H1 (cell line): ENCODE results near the gene ADAMTS20. TPM values are rescaled to one million over a fixed set of nuclear protein-coding genes. Genes with fewer than 3 reads are reported as not detected.

Experiments
- CTCF ChIA-PET: fragments of 300-600 bp; sonication (Branson Sonifier 250); formaldehyde crosslinking; loops from one replicate; lab custom pipeline; 2021; ENCODE audit not compliant: partially characterized antibody; lab: Charles Lee
- POLR2A ChIA-PET: fragments of 300-600 bp; sonication (Branson Sonifier 250); formaldehyde crosslinking; loops from one replicate; lab custom pipeline; 2021; ENCODE audit warnings: inconsistent platforms; ENCODE audit not compliant: partially characterized antibody; lab: Charles Lee
- DNase-seq, 2 experiments: peaks; one replicate each; pipeline versions ENCODE4 v3.0.0 to v3.0.0-alpha.2; 2010 to 2022; ENCODE audit warnings: low spot score in 2 of 2, low read depth in 1 of 2, mixed read lengths in 1 of 2
- FAIRE-seq: peaks from 2 replicates; lab custom pipeline; 2011; peaks lifted over from hg19 to GRCh38; lab: Jason Lieb, UNC
- H2AFZ ChIP-seq: 2 replicates; pipeline ENCODE4 v1.8.1; 2012; ENCODE audit warnings: low read length, inconsistent platforms
- H2AK5ac ChIP-seq: 2 replicates; pipeline ENCODE4 v1.6.1; 2013; ENCODE audit warnings: low read depth, low read length
- H2BK120ac ChIP-seq: replicated peaks from 2 replicates; pipeline ENCODE3; 2013; ENCODE audit warnings: low read depth, low read length, inconsistent platforms
- H2BK12ac ChIP-seq: 2 replicates; pipeline ENCODE4 v1.6.1; 2013; ENCODE audit warnings: low read depth, low read length
- H2BK15ac ChIP-seq: 2 replicates; pipeline ENCODE4 v1.6.1; 2013; ENCODE audit warnings: low read length
- H2BK20ac ChIP-seq: 2 replicates; pipeline ENCODE4 v1.6.1; 2013; ENCODE audit warnings: low read length
- H2BK5ac ChIP-seq: 2 replicates; pipeline ENCODE4 v1.6.1; 2013; ENCODE audit warnings: low read depth, low read length
- H3K14ac ChIP-seq: 2 replicates; pipeline ENCODE4 v1.6.1; 2013; ENCODE audit warnings: inconsistent platforms; ENCODE audit not compliant: insufficient read length
- H3K18ac ChIP-seq: 2 replicates; pipeline ENCODE4 v1.6.1; 2013; ENCODE audit warnings: low read length; ENCODE audit errors: extremely low read depth
- H3K23ac ChIP-seq: 2 replicates; pipeline ENCODE4 v1.6.1; 2013; ENCODE audit warnings: inconsistent platforms; ENCODE audit not compliant: insufficient read length
- H3K23me2 ChIP-seq: 2 replicates; pipeline ENCODE4 v1.6.1; 2013; ENCODE audit warnings: low read depth, low read length
- H3K27ac ChIP-seq: 2 replicates; pipeline ENCODE4 v1.6.1; 2011; ENCODE audit warnings: low read depth, low read length, inconsistent platforms
- H3K27me3 ChIP-seq, 4 experiments: replicated peaks in 1 of 4; 1 replicate in 1 of 4; 2 replicates in 3 of 4; pipeline versions ENCODE4 v1.6.1 to v1.8.1; 2011 to 2013; ENCODE audit warnings: low read length in 3 of 4, mild to moderate bottlenecking in 3 of 4, inconsistent platforms in 2 of 4, mixed read lengths in 2 of 4, moderate library complexity in 1 of 4; ENCODE audit not compliant: control insufficient read depth in 3 of 4, insufficient read depth in 3 of 4; ENCODE audit errors: extremely low read depth in 1 of 4
- H3K36me3 ChIP-seq, 4 experiments: 2 replicates each; pipeline versions ENCODE4 v1.6.1 to v1.8.1; 2011 to 2013; ENCODE audit warnings: mild to moderate bottlenecking in 4 of 4, low read length in 3 of 4, moderate library complexity in 2 of 4, control low read depth in 1 of 4, inconsistent platforms in 1 of 4; ENCODE audit not compliant: insufficient read depth in 4 of 4, control insufficient read depth in 2 of 4
- H3K4ac ChIP-seq: replicated peaks from 2 replicates; pipeline ENCODE3; 2013; ENCODE audit warnings: low read length, low read depth, mixed read lengths, inconsistent platforms; ENCODE audit not compliant: insufficient read length
- H3K4me1 ChIP-seq, 4 experiments: replicated peaks in 1 of 4; 1 replicate in 1 of 4; 2 replicates in 3 of 4; pipeline versions ENCODE4 v1.6.1 to v1.8.1; 2011 to 2013; ENCODE audit warnings: low read length in 3 of 4, inconsistent platforms in 2 of 4, mixed read lengths in 1 of 4; ENCODE audit not compliant: insufficient read depth in 4 of 4, control insufficient read depth in 3 of 4
- H3K4me2 ChIP-seq, 2 experiments: 2 replicates each; pipeline versions ENCODE4 v1.6.1 to v1.8.1; 2011 to 2013; ENCODE audit warnings: low read depth in 2 of 2, low read length in 2 of 2, control low read depth in 1 of 2, inconsistent platforms in 1 of 2, mild to moderate bottlenecking in 1 of 2; ENCODE audit not compliant: insufficient read depth in 1 of 2
- H3K4me3 ChIP-seq, 4 experiments: fragments of 200-600, 300-600 bp in 1 of 4; sonication (generic), shearing (Covaris generic), sonication (Bioruptor Twin) in 1 of 4; 2 replicates each; pipeline versions ENCODE4 v1.5.1 to v1.8.1; 2011 to 2016; ENCODE audit warnings: low read length in 4 of 4, low read depth in 3 of 4, control low read depth in 2 of 4, inconsistent platforms in 2 of 4, mild to moderate bottlenecking in 2 of 4, mixed read lengths in 1 of 4, moderate library complexity in 1 of 4; ENCODE audit not compliant: insufficient read depth in 2 of 4; ENCODE audit errors: extremely low read depth in 1 of 4
- H3K56ac ChIP-seq: replicated peaks from 2 replicates; pipeline ENCODE3; 2013; ENCODE audit warnings: low read depth, mild to moderate bottlenecking, mixed read lengths, low read length, inconsistent platforms; ENCODE audit not compliant: insufficient read length
- H3K79me1 ChIP-seq: 2 replicates; pipeline ENCODE4 v1.6.1; 2013; ENCODE audit warnings: low read depth, low read length, control low read depth
- H3K79me2 ChIP-seq, 2 experiments: 2 replicates each; pipeline versions ENCODE4 v1.6.1 to v1.8.1; 2012 to 2013; ENCODE audit warnings: low read length in 2 of 2, mild to moderate bottlenecking in 2 of 2, inconsistent platforms in 1 of 2; ENCODE audit not compliant: insufficient read depth in 2 of 2, control insufficient read depth in 1 of 2
- H3K9ac ChIP-seq, 4 experiments: replicated peaks in 1 of 4; 1 replicate in 1 of 4; 2 replicates in 3 of 4; pipeline versions ENCODE4 v1.6.1 to v1.8.1; 2011 to 2013; ENCODE audit warnings: low read depth in 3 of 4, low read length in 3 of 4, control low read depth in 2 of 4, mild to moderate bottlenecking in 2 of 4, moderate library complexity in 2 of 4, inconsistent platforms in 1 of 4; ENCODE audit errors: extremely low read depth in 1 of 4
- H3K9me3 ChIP-seq, 2 experiments: 2 replicates each; pipeline versions ENCODE4 v1.6.1 to v1.8.1; 2012 to 2013; ENCODE audit warnings: mild to moderate bottlenecking in 2 of 2, moderate library complexity in 2 of 2, control low read depth in 1 of 2, inconsistent platforms in 1 of 2, low read depth in 1 of 2, low read length in 1 of 2, mixed read lengths in 1 of 2; ENCODE audit not compliant: insufficient read depth in 2 of 2
- H4K20me1 ChIP-seq, 2 experiments: replicated peaks in 1 of 2; 2 replicates each; pipeline versions ENCODE3 to v1.8.1; 2011 to 2013; ENCODE audit warnings: inconsistent platforms in 2 of 2, low read length in 2 of 2, mild to moderate bottlenecking in 1 of 2; ENCODE audit not compliant: insufficient read depth in 2 of 2, control insufficient read depth in 1 of 2
- H4K5ac ChIP-seq: 2 replicates; pipeline ENCODE4 v1.6.1; 2013; ENCODE audit warnings: low read length, low read depth, mixed read lengths, inconsistent platforms; ENCODE audit not compliant: insufficient read length
- H4K8ac ChIP-seq: 2 replicates; pipeline ENCODE4 v1.8.0; 2013; ENCODE audit warnings: mild to moderate bottlenecking, moderate library complexity, low read length, inconsistent platforms; ENCODE audit not compliant: insufficient read depth; ENCODE audit errors: extremely low read depth
- H4K91ac ChIP-seq: replicated peaks from 2 replicates; pipeline ENCODE3; 2013; ENCODE audit warnings: low read length, mixed read lengths, inconsistent platforms; ENCODE audit not compliant: insufficient read length
- BCL11A ChIP-seq, 2 experiments: IDR thresholded peaks; one replicate each; pipeline ENCODE4 v1.6.1; 2011; ENCODE audit warnings: low read depth in 2 of 2, low read length in 2 of 2, mild to moderate bottlenecking in 2 of 2
- CEBPB ChIP-seq: IDR thresholded peaks from 2 replicates; pipeline ENCODE4 v1.6.1; 2012; ENCODE audit warnings: low read depth, low read length
- EP300 ChIP-seq, 2 experiments: IDR thresholded peaks; 1 replicate in 1 of 2; 2 replicates in 1 of 2; pipeline ENCODE4 v1.6.1; 2011 to 2012; ENCODE audit warnings: low read depth in 2 of 2, low read length in 2 of 2, mild to moderate bottlenecking in 2 of 2, borderline replicate concordance in 1 of 2, inconsistent platforms in 1 of 2, moderate library complexity in 1 of 2
- GABPA ChIP-seq: IDR thresholded peaks from 2 replicates; pipeline ENCODE4 v1.6.1; 2011; ENCODE audit warnings: mild to moderate bottlenecking, low read length, moderate library complexity, borderline replicate concordance; ENCODE audit not compliant: insufficient read depth
- POLR2AphosphoS5 ChIP-seq: IDR thresholded peaks from 2 replicates; pipeline ENCODE4 v1.6.1; 2011; ENCODE audit warnings: low read depth, low read length
- RFX5 ChIP-seq: IDR thresholded peaks from 2 replicates; pipeline ENCODE4 v1.6.1; 2011; ENCODE audit warnings: low read depth, low read length, improper control_type of control experiment, borderline replicate concordance
- SAP30 ChIP-seq: fragments of 300-600 bp; sonication (generic); IDR thresholded peaks from 2 replicates; pipeline ENCODE4 v1.7.1; 2012; ENCODE audit warnings: low read length, moderate library complexity, mild to moderate bottlenecking, inconsistent platforms; ENCODE audit not compliant: insufficient read depth, insufficient replicate concordance
- WGBS, 2 experiments: shearing (Covaris generic) in 1 of 2; methylation state at CpG; one replicate each; pipeline versions ENCODE4 v1.1.6 to v1.1.7; 2013 to 2015; ENCODE audit warnings: low lambda C conversion rate in 2 of 2, mixed read lengths in 2 of 2, inconsistent platforms in 1 of 2, low coverage in 1 of 2, missing lambda C conversion rate in 1 of 2; ENCODE audit not compliant: insufficient replicate concordance in 2 of 2, insufficient coverage in 1 of 2, insufficient read length in 1 of 2; ENCODE audit errors: extremely low coverage in 1 of 2, missing lambda C conversion rate in 1 of 2; 5-methylcytosine and 5-hydroxymethylcytosine counted together
- polyA plus RNA-seq, 7 experiments: library from polyadenylated mRNA; depleted of rRNA in 3 of 7; stranded (reverse) in 5 of 7; unstranded in 2 of 7; fragments of >200 nt in 5 of 7; fragments of 200-250 nt in 2 of 7; gene quantifications; 1 replicate in 5 of 7; 2 replicates in 1 of 7; 4 replicates in 1 of 7; pipeline versions ENCODE4 v1.2.1 to v1.2.3, GENCODE V29; 2011 to 2013; ENCODE audit warnings: missing spikeins in 2 of 7, mixed read lengths in 2 of 7
- total RNA-seq: library from RNA; stranded (reverse); fragmentation: NEBNext Ultra II Directional; extraction: Animal tissue kit (Norgen Biotek cat#: 25700); gene quantifications from 2 replicates; pipeline ENCODE4 v1.2.1, GENCODE V29; 2021
- TF ChIP-seq, protein P1 (sequence below): IDR thresholded peaks from 2 replicates; pipeline ENCODE4 v1.6.1; 2012; ENCODE audit warnings: low read length, inconsistent platforms
- TF ChIP-seq, protein P2 (sequence below): IDR thresholded peaks from 2 replicates; pipeline ENCODE4 v1.6.1; 2012; ENCODE audit warnings: inconsistent platforms

Gene ADAMTS20
- total and polyA plus RNA-seq, 2 of the 8 experiments (the other 6 are each of a cell fraction or from before 2014, with no cell fraction given), result 2.9 to 5.1 TPM

DNA sequence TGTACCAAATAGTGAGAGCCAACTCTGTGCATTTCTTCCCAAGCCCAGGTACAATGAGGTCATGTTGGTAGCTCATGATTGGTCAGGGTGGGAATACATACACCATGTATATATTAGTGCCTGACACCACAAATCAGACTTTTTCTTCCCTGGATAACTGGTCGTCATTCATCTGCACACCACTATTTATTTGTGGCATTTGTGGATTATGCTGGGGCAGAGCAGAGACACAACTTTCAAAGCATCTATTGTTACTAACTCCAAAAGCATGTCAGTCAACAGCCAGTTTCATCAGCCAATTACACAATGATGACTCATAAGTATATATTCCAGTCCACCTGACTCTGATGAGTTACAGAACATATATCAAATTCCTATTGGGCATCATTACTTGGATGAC, 181.7 kb downstream of the ADAMTS20 start:
- Histone ChIP-seq H3K9ac (no peak overlapping the region), H3K27me3 (no peaks in the 10 kb centered on the region), H3K23ac (no peak overlapping the region), H3K4me3 (no peak overlapping the region), H4K5ac (no peak overlapping the region), H3K14ac (no peak overlapping the region), H3K4me1 (no peaks in the 10 kb centered on the region), H4K8ac (no peak overlapping the region), H3K4me2 (no peak overlapping the region), H2BK12ac (no peak overlapping the region), H2BK120ac (no peak overlapping the region), H3K27ac (no peak overlapping the region), H3K23me2 (no peaks in the 10 kb centered on the region; the same call in 1 of the 2 replicates), H2AFZ (no peak overlapping the region), H4K91ac (no peak overlapping the region), H3K4ac (no peak overlapping the region), H2BK15ac (no peak overlapping the region), H2BK20ac (no peak overlapping the region), H3K56ac (no peak overlapping the region), H2AK5ac (no peak overlapping the region), H3K18ac (no peak overlapping the region), H3K9me3 (no peaks in the 10 kb centered on the region), H3K36me3 (no peaks in the 10 kb centered on the region), H2BK5ac (no peak overlapping the region), H3K79me2 (no peaks in the 10 kb centered on the region), H3K79me1 (no peaks in the 10 kb centered on the region), H4K20me1 (no peaks in the 10 kb centered on the region)
- DNase-seq, result no peak
- WGBS, 2 experiments, result 79% methylated on average over 1 of the region's 1 CpG; no CpG with 5 or more reads in 1 of the 2 experiments
- FAIRE-seq, result no peak
- ChIA-PET CTCF (no interaction called here), POLR2A (no interaction called here)
- TF ChIP-seq BCL11A (IDR thresholded peaks at IDR 0.05; ENCODE audit: low read depth in 2 of 2, low read length in 2 of 2) (no peak), EP300 (IDR thresholded peaks at IDR 0.05; ENCODE audit: borderline replicate concordance in 1 of 2, low read depth in 2 of 2, low read length in 2 of 2) (no peak), CEBPB (no peak), SAP30 (no peak), GABPA (no peak), RFX5 (no peak), POLR2AphosphoS5 (no peak)
- TF ChIP-seq, protein P1, sequence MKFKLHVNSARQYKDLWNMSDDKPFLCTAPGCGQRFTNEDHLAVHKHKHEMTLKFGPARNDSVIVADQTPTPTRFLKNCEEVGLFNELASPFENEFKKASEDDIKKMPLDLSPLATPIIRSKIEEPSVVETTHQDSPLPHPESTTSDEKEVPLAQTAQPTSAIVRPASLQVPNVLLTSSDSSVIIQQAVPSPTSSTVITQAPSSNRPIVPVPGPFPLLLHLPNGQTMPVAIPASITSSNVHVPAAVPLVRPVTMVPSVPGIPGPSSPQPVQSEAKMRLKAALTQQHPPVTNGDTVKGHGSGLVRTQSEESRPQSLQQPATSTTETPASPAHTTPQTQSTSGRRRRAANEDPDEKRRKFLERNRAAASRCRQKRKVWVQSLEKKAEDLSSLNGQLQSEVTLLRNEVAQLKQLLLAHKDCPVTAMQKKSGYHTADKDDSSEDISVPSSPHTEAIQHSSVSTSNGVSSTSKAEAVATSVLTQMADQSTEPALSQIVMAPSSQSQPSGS, result no peak
- TF ChIP-seq, protein P2, sequence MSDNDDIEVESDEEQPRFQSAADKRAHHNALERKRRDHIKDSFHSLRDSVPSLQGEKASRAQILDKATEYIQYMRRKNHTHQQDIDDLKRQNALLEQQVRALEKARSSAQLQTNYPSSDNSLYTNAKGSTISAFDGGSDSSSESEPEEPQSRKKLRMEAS, result no peak
